Neuronal stem cell (in vitro differentiated cells): Measurements from ENCODE around the gene SFTA2.

Experiments used
- DNase-seq: peaks from one replicate; pipeline ENCODE4 v3.0.0-alpha.2; 2013; ENCODE audit warnings: low spot score
- H2AFZ ChIP-seq: one replicate; pipeline ENCODE4 v1.6.1; 2013; ENCODE audit warnings: mild to moderate bottlenecking, low read length, inconsistent platforms
- H2AK5ac ChIP-seq: 2 replicates; pipeline ENCODE4 v1.6.1; 2013; ENCODE audit warnings: low read depth, mild to moderate bottlenecking, inconsistent platforms, low read length, moderate library complexity, mixed read lengths
- H2BK120ac ChIP-seq: 2 replicates; pipeline ENCODE4 v1.6.1; 2013; ENCODE audit warnings: low read depth, mild to moderate bottlenecking, inconsistent platforms, low read length, moderate library complexity, mixed read lengths
- H2BK12ac ChIP-seq: one replicate; pipeline ENCODE4 v1.6.1; 2013; ENCODE audit warnings: low read length, inconsistent platforms
- H2BK15ac ChIP-seq: 2 replicates; pipeline ENCODE4 v1.6.1; 2013; ENCODE audit warnings: mild to moderate bottlenecking, low read length, inconsistent platforms, mixed read lengths
- H2BK5ac ChIP-seq: one replicate; pipeline ENCODE4 v1.6.1; 2013; ENCODE audit warnings: inconsistent platforms, mild to moderate bottlenecking, low read length, moderate library complexity
- H3K14ac ChIP-seq: one replicate; pipeline ENCODE4 v1.6.1; 2013; ENCODE audit warnings: low read length, inconsistent platforms
- H3K18ac ChIP-seq: 2 replicates; pipeline ENCODE4 v1.6.1; 2013; ENCODE audit warnings: low read length, inconsistent platforms
- H3K23ac ChIP-seq: 2 replicates; pipeline ENCODE4 v1.6.1; 2013; ENCODE audit warnings: low read depth, mild to moderate bottlenecking, mixed read lengths, low read length, inconsistent platforms; ENCODE audit not compliant: poor library complexity
- H3K27ac ChIP-seq: replicated peaks from 3 replicates; pipeline ENCODE4 v1.5.1; 2013; ENCODE audit warnings: low read length, inconsistent platforms
- H3K27me3 ChIP-seq, 3 experiments: 2 replicates each; pipeline ENCODE4 v1.6.1; 2013; ENCODE audit warnings: low read length in 3 of 3, mild to moderate bottlenecking in 2 of 3, inconsistent platforms in 1 of 3, low read depth in 1 of 3, mixed read lengths in 1 of 3, moderate library complexity in 1 of 3; ENCODE audit not compliant: control insufficient read depth in 3 of 3, insufficient read depth in 3 of 3
- H3K36me3 ChIP-seq, 2 donors: replicated peaks in 1 of 2; 2 replicates each; pipeline ENCODE4 v1.6.1; 2013; ENCODE audit warnings: low read length in 2 of 2; ENCODE audit not compliant: control insufficient read depth in 2 of 2, insufficient read depth in 2 of 2
- H3K4ac ChIP-seq: 2 replicates; pipeline ENCODE4 v1.6.1; 2013; ENCODE audit warnings: inconsistent platforms, mild to moderate bottlenecking, low read length, moderate library complexity
- H3K4me1 ChIP-seq, 2 donors: 1 replicate in 1 of 2; 2 replicates in 1 of 2; pipeline ENCODE4 v1.6.1; 2013; ENCODE audit warnings: low read length in 2 of 2, low read depth in 1 of 2; ENCODE audit not compliant: control insufficient read depth in 2 of 2, insufficient read depth in 1 of 2
- H3K4me2 ChIP-seq: one replicate; pipeline ENCODE4 v1.6.1; 2013; ENCODE audit warnings: mild to moderate bottlenecking, low read length, inconsistent platforms; ENCODE audit not compliant: insufficient read depth, poor library complexity, severe bottlenecking
- H3K4me3 ChIP-seq, 2 donors: 2 replicates each; pipeline ENCODE4 v1.5.1; 2013; ENCODE audit warnings: low read length in 2 of 2, mild to moderate bottlenecking in 2 of 2, inconsistent platforms in 1 of 2, moderate library complexity in 1 of 2
- H3K79me1 ChIP-seq: one replicate; pipeline ENCODE4 v1.6.1; 2013; ENCODE audit warnings: low read depth, mild to moderate bottlenecking, inconsistent platforms, low read length, moderate library complexity
- H3K9ac ChIP-seq: one replicate; pipeline ENCODE4 v1.6.1; 2013; ENCODE audit warnings: mild to moderate bottlenecking, low read depth, low read length, inconsistent platforms; ENCODE audit not compliant: poor library complexity
- H3K9me3 ChIP-seq, 2 donors: replicated peaks in 1 of 2; 2 replicates each; pipeline versions ENCODE3 to v1.6.1; 2013; ENCODE audit warnings: low read length in 2 of 2, mild to moderate bottlenecking in 2 of 2, inconsistent platforms in 1 of 2, low read depth in 1 of 2, mixed read lengths in 1 of 2, moderate library complexity in 1 of 2; ENCODE audit not compliant: control insufficient read depth in 2 of 2, insufficient read depth in 1 of 2
- H4K8ac ChIP-seq: one replicate; pipeline ENCODE4 v1.6.1; 2013; ENCODE audit warnings: low read depth, mild to moderate bottlenecking, inconsistent platforms, low read length, moderate library complexity
- H4K91ac ChIP-seq: one replicate; pipeline ENCODE4 v1.6.1; 2013; ENCODE audit warnings: low read length, low read depth, mild to moderate bottlenecking, inconsistent platforms; ENCODE audit not compliant: poor library complexity
- WGBS, 2 donors: extraction: QIAGEN DNeasy Blood & Tissue Kit; methylation state at CpG; one replicate each; pipeline ENCODE4 v1.1.7; 2013; ENCODE audit warnings: missing lambda C conversion rate in 2 of 2, mixed read lengths in 1 of 2; ENCODE audit not compliant: insufficient read length in 2 of 2, insufficient replicate concordance in 1 of 2; ENCODE audit errors: extremely low coverage in 2 of 2; 5-methylcytosine and 5-hydroxymethylcytosine counted together

The SFTA2 gene

GRCh38 chr6:30901436-30901835 is 30.5 kb downstream of the SFTA2 start:
- no peak overlapping the region for H3K27ac ChIP-seq
- no peaks in the 10 kb centered on the region for H3K79me1 ChIP-seq
- H3K18ac ChIP-seq: no peak overlapping the region
- no peak for DNase-seq
- H3K27me3 ChIP-seq: no peaks in the 10 kb centered on the region
- H3K4ac ChIP-seq: no peak overlapping the region
- no peak overlapping the region for H2BK5ac ChIP-seq
- no peak overlapping the region for H2BK120ac ChIP-seq
- H3K4me1 ChIP-seq: peaks cover 0 to 2% of the 10 kb centered on the region in 2 donors
- H2BK12ac ChIP-seq: no peak overlapping the region
- no peak overlapping the region for H3K14ac ChIP-seq
- no peak overlapping the region for H2AK5ac ChIP-seq
- no peak overlapping the region for H2BK15ac ChIP-seq
- H2AFZ ChIP-seq: no peak overlapping the region
- no peak overlapping the region for H3K23ac ChIP-seq
- no peak overlapping the region for H3K9ac ChIP-seq
- no peak overlapping the region for H4K8ac ChIP-seq
- H4K91ac ChIP-seq: no peak overlapping the region
- H3K4me2 ChIP-seq: no peak overlapping the region
- no peak overlapping the region for H3K4me3 ChIP-seq
- peaks cover 35 to 45% of the 10 kb centered on the region in 2 donors for H3K36me3 ChIP-seq
- no peaks in the 10 kb centered on the region for H3K9me3 ChIP-seq

GRCh38 chr6:30900863-30901417 is 31.0 kb downstream of the SFTA2 start:
- Histone ChIP-seq H4K91ac (no peak overlapping the region), H3K18ac (no peak overlapping the region), H2BK12ac (no peak overlapping the region), H3K4ac (no peak overlapping the region), H3K27me3 (no peaks in the 10 kb centered on the region), H3K9me3 (no peaks in the 10 kb centered on the region), H4K8ac (no peak overlapping the region), H2BK120ac (no peak overlapping the region), H3K4me2 (no peak overlapping the region), H2AK5ac (no peak overlapping the region), H3K9ac (no peak overlapping the region), H2BK15ac (no peak overlapping the region), H3K4me1 (peaks cover 0 to 5% of the 10 kb centered on the region in 2 donors), H3K36me3 (peaks cover 39 to 50% of the 10 kb centered on the region in 2 donors), H2BK5ac (no peak overlapping the region), H3K27ac (no peak overlapping the region), H3K14ac (no peak overlapping the region), H3K23ac (no peak overlapping the region), H3K79me1 (no peaks in the 10 kb centered on the region), H3K4me3 (no peak overlapping the region), H2AFZ (no peak overlapping the region)
- no CpG with 5 or more reads among the region's 1 CpG for WGBS, 2 donors
- DNase-seq: no peak

GRCh38 chr6:30898750-30899360 is 33.1 kb downstream of the SFTA2 start:
- no CpG with 5 or more reads among the region's 23 CpGs for WGBS, 2 donors
- peaks cover 54 to 70% of the 10 kb centered on the region in 2 donors for H3K36me3 ChIP-seq

GRCh38 chr6:30897882-30898281 is 34.1 kb downstream of the SFTA2 start:
- no peaks in the 10 kb centered on the region for H3K27me3 ChIP-seq
- H3K23ac ChIP-seq: peak overlapping the region; percentile 29
- H3K79me1 ChIP-seq: peaks cover 11% of the 10 kb centered on the region
- H3K27ac ChIP-seq: no peak overlapping the region
- no peak overlapping the region for H3K18ac ChIP-seq
- no peak overlapping the region for H2BK12ac ChIP-seq
- H3K9me3 ChIP-seq: no peaks in the 10 kb centered on the region
- peaks cover 0 to 11% of the 10 kb centered on the region in 2 donors for H3K4me1 ChIP-seq
- H3K9ac ChIP-seq: no peak overlapping the region
- H3K4me2 ChIP-seq: no peak overlapping the region
- no peak overlapping the region for H2AFZ ChIP-seq
- no peak overlapping the region for H4K91ac ChIP-seq
- H3K14ac ChIP-seq: no peak overlapping the region
- H4K8ac ChIP-seq: no peak overlapping the region
- WGBS, 2 donors: no CpG with 5 or more reads among the region's 16 CpGs
- no peak overlapping the region for H2BK15ac ChIP-seq
- no peak overlapping the region for H2BK5ac ChIP-seq
- H3K4me3 ChIP-seq: no peak overlapping the region
- no peak overlapping the region for H3K4ac ChIP-seq
- DNase-seq: no peak
- H3K36me3 ChIP-seq: peaks cover 64 to 80% of the 10 kb centered on the region in 2 donors
- no peak overlapping the region for H2BK120ac ChIP-seq
- H2AK5ac ChIP-seq: no peak overlapping the region

More at GRCh38 chr6:30898750-30899360, 33.1 kb downstream of the SFTA2 start:
- H3K18ac ChIP-seq: no peak overlapping the region
- no peaks in the 10 kb centered on the region for H3K9me3 ChIP-seq
- no peak overlapping the region for H2AK5ac ChIP-seq
- no peak overlapping the region for H4K8ac ChIP-seq
- peak overlapping the region in 1 of 2 donors; percentile 17 for H3K4me3 ChIP-seq
- H3K27me3 ChIP-seq: no peaks in the 10 kb centered on the region
- H3K4me2 ChIP-seq: no peak overlapping the region
- no peak overlapping the region for H3K23ac ChIP-seq
- H2BK12ac ChIP-seq: no peak overlapping the region
- H4K91ac ChIP-seq: no peak overlapping the region
- peaks cover 0 to 11% of the 10 kb centered on the region in 2 donors for H3K4me1 ChIP-seq
- no peak overlapping the region for H3K27ac ChIP-seq
- H3K9ac ChIP-seq: no peak overlapping the region
- H3K4ac ChIP-seq: no peak overlapping the region
- H3K14ac ChIP-seq: no peak overlapping the region
- no peak overlapping the region for H2AFZ ChIP-seq
- H2BK120ac ChIP-seq: no peak overlapping the region
- no peak for DNase-seq
- H2BK5ac ChIP-seq: no peak overlapping the region
- H3K79me1 ChIP-seq: peaks cover 5% of the 10 kb centered on the region
- no peak overlapping the region for H2BK15ac ChIP-seq
